SU-DHL-6 (cell line): ENCODE results near the gene SCN8A.

Experiments used
- H2AFZ ChIP-seq: fragments of 200-600 bp; sonication (generic); 2 replicates; pipeline ENCODE4 v1.6.1; 2014; ENCODE audit warnings: low read depth, mild to moderate bottlenecking, moderate library complexity, mixed read lengths, antibody characterized with exemption, low read length; ENCODE audit not compliant: severe bottlenecking
- H3F3A ChIP-seq: fragments of 200-600 bp; shearing (Covaris generic); 2 replicates; pipeline ENCODE4 v1.6.0; 2016; ENCODE audit warnings: antibody characterized with exemption, mild to moderate bottlenecking; ENCODE audit not compliant: insufficient read depth
- H3K27ac ChIP-seq: fragments of 200-600 bp; sonication (generic); 2 replicates; pipeline ENCODE4 v1.5.1; 2016; ENCODE audit warnings: low read depth, mild to moderate bottlenecking, low read length, moderate library complexity, mixed read lengths
- H3K27me3 ChIP-seq: fragments of 200-600 bp; sonication (generic), shearing (Covaris generic); 2 replicates; pipeline ENCODE4 v1.6.0; 2014; ENCODE audit warnings: mild to moderate bottlenecking, low read length
- H3K36me3 ChIP-seq: fragments of 200-600 bp; sonication (generic); 2 replicates; pipeline ENCODE4 v1.6.1; 2014; ENCODE audit warnings: mild to moderate bottlenecking, low read length, mixed read lengths
- H3K4me2 ChIP-seq: fragments of 300-600, 200-600 bp; shearing (Covaris generic), sonication (generic); 2 replicates; pipeline ENCODE4 v1.6.0; 2014; ENCODE audit warnings: low read length, low read depth, mild to moderate bottlenecking; ENCODE audit not compliant: poor library complexity, severe bottlenecking
- H3K4me3 ChIP-seq: fragments of 200-600 bp; sonication (generic); 2 replicates; pipeline ENCODE4 v1.5.1; 2014; ENCODE audit warnings: antibody characterized with exemption, low read length, mild to moderate bottlenecking, mixed read lengths; ENCODE audit not compliant: insufficient read depth, poor library complexity, severe bottlenecking
- H3K79me2 ChIP-seq: fragments of 200-600 bp; sonication (generic); 2 replicates; pipeline ENCODE4 v1.6.1; 2014; ENCODE audit warnings: mild to moderate bottlenecking, low read length, moderate library complexity; ENCODE audit not compliant: insufficient read depth
- H3K9ac ChIP-seq: fragments of 200-600 bp; sonication (generic); 2 replicates; pipeline ENCODE4 v1.7.0; 2014; ENCODE audit warnings: mild to moderate bottlenecking, low read length
- H3K9me2 ChIP-seq: fragments of 200-600 bp; sonication (generic); replicated peaks from 2 replicates; pipeline ENCODE4 v1.6.1; 2014; ENCODE audit warnings: low read length; ENCODE audit not compliant: insufficient read depth
- H3K9me3 ChIP-seq: fragments of 200-600 bp; sonication (generic); 2 replicates; pipeline ENCODE4 v1.6.1; 2014; ENCODE audit warnings: low read length, mixed read lengths; ENCODE audit not compliant: insufficient read depth
- H4K20me1 ChIP-seq: fragments of 200-600 bp; sonication (generic); 2 replicates; pipeline ENCODE4 v1.6.1; 2014; ENCODE audit warnings: low read depth, mild to moderate bottlenecking, antibody characterized with exemption, low read length, moderate library complexity, mixed read lengths
- EZH2phosphoT487 ChIP-seq: fragments of 200-600 bp; sonication (generic), shearing (Covaris generic); conservative IDR thresholded peaks from 2 replicates; pipeline ENCODE4 v1.6.1; 2018; ENCODE audit warnings: mild to moderate bottlenecking, antibody characterized with exemption, low read length, moderate library complexity, mixed read lengths
- TF ChIP-seq, protein P1 (sequence below): fragments of 200-600 bp; sonication (generic); IDR thresholded peaks from one replicate; pipeline ENCODE4 v1.5.1; 2017; ENCODE audit warnings: antibody characterized with exemption, mild to moderate bottlenecking, low read length, moderate library complexity; ENCODE audit not compliant: insufficient read depth, poor library complexity, severe bottlenecking

The SCN8A gene

DNA sequence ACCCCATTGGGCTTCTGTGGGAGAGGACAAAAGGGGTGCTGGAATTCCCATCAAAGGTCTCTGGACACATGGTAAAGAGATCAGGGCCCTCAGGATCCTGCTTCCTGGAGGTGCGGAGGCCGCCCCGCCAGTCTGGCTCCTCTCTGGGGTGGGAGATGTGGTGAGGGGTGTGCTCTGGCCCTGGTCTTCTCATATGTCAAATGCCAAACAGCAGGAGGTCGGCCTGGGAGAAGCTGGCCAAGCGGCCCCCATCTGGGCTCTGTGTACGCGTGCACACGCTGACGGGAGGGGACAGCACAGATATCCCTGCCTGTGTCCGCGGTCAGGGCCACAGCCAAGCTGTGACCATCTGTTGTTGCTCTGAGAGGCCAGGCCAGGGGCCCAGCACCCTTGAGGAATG lies 243.4 kb downstream of the SCN8A start:
- H2AFZ ChIP-seq: no peak overlapping the region
- H3K9me3 ChIP-seq: no peaks in the 10 kb centered on the region
- H3K4me2 ChIP-seq: no peak overlapping the region
- H3K4me3 ChIP-seq: no peak overlapping the region
- no peaks in the 10 kb centered on the region for H3K79me2 ChIP-seq
- no peaks in the 10 kb centered on the region for H4K20me1 ChIP-seq
- no peak overlapping the region for H3K27ac ChIP-seq
- H3K9me2 ChIP-seq: no peaks in the 10 kb centered on the region
- no peaks in the 10 kb centered on the region for H3F3A ChIP-seq
- TF ChIP-seq, protein P1, sequence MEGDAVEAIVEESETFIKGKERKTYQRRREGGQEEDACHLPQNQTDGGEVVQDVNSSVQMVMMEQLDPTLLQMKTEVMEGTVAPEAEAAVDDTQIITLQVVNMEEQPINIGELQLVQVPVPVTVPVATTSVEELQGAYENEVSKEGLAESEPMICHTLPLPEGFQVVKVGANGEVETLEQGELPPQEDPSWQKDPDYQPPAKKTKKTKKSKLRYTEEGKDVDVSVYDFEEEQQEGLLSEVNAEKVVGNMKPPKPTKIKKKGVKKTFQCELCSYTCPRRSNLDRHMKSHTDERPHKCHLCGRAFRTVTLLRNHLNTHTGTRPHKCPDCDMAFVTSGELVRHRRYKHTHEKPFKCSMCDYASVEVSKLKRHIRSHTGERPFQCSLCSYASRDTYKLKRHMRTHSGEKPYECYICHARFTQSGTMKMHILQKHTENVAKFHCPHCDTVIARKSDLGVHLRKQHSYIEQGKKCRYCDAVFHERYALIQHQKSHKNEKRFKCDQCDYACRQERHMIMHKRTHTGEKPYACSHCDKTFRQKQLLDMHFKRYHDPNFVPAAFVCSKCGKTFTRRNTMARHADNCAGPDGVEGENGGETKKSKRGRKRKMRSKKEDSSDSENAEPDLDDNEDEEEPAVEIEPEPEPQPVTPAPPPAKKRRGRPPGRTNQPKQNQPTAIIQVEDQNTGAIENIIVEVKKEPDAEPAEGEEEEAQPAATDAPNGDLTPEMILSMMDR: no peak
- H3K9ac ChIP-seq: no peak overlapping the region
- H3K27me3 ChIP-seq: no peaks in the 10 kb centered on the region
- H3K36me3 ChIP-seq: no peaks in the 10 kb centered on the region

DNA sequence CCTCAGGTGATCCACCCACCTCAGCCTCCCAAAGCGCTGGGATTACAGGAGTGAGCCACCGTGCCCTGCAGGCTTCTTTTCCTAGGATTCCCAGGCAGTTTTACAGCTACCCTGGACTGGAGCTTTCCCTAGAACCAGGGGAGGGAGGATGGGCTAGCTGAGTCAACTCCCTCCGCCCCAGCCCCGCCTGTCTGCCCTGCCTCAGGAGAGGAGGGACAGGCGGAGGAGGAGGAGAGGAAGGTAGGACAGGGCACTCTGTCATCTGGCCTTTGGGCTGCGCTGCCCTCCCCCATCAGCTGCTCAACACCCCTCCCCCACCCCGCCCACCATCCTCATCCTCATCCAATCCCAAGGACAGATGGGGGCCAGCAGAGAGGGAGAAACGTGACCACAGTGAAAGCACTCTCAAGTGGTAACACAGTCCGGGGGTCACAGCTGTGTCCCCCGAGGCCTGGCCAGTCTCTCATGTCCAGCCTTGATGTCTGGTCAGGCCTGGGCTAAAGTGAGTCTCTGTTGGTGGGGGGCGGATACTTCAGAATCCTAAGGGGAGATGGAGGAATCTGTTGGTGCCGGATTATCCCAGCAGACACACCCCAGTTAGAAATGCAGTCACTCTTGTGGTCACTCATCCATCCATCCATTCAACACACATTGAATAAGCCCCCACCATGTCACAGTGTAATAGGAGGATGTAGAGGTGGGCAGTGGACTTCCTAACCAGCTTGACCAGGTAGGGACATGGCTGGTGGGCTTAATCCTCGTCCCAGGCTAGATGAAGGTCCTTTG lies 245.2 kb downstream of the SCN8A start:
- no peaks in the 10 kb centered on the region for H4K20me1 ChIP-seq
- no peak overlapping the region for H3K4me3 ChIP-seq
- H3K9me2 ChIP-seq: no peaks in the 10 kb centered on the region
- no peaks in the 10 kb centered on the region for H3K79me2 ChIP-seq
- H3K9me3 ChIP-seq: no peaks in the 10 kb centered on the region
- no peak overlapping the region for H3K9ac ChIP-seq
- H3F3A ChIP-seq: no peaks in the 10 kb centered on the region
- no peak overlapping the region for H2AFZ ChIP-seq
- no peak overlapping the region for H3K4me2 ChIP-seq
- no peaks in the 10 kb centered on the region for H3K27me3 ChIP-seq
- H3K27ac ChIP-seq: no peak overlapping the region
- TF ChIP-seq EZH2phosphoT487: no peak
- TF ChIP-seq, protein P1: no peak
- H3K36me3 ChIP-seq: no peaks in the 10 kb centered on the region

- Histone ChIP-seq H3K9me3 (no peaks in the 10 kb centered on the region), H3K9me2 (no peaks in the 10 kb centered on the region), H4K20me1 (no peaks in the 10 kb centered on the region), H3K27me3 (no peaks in the 10 kb centered on the region), H2AFZ (no peak overlapping the region), H3F3A (no peaks in the 10 kb centered on the region), H3K27ac (no peak overlapping the region), H3K79me2 (no peaks in the 10 kb centered on the region), H3K4me2 (no peak overlapping the region), H3K4me3 (no peak overlapping the region), H3K36me3 (no peaks in the 10 kb centered on the region), H3K9ac (no peak overlapping the region)
- TF ChIP-seq, protein P1: no peak
- no peak for TF ChIP-seq EZH2phosphoT487
Observed at GRCh38 chr12:51836827-51837173, 245.8 kb downstream of the SCN8A start.
